IPS DF 6.9 (cell line): Measurements from ENCODE around the gene GNAS.

Experiments used
- DNase-seq: peaks from one replicate; pipeline ENCODE4 v3.0.0-alpha.2; 2013; ENCODE audit warnings: low read depth, low spot score
- H3K27ac ChIP-seq: one replicate; pipeline ENCODE4 v1.5.1; 2013; ENCODE audit warnings: low read length, control low read depth
- H3K27me3 ChIP-seq: 2 replicates; pipeline ENCODE4 v1.6.1; 2013; ENCODE audit warnings: mild to moderate bottlenecking, low read length; ENCODE audit not compliant: control insufficient read depth, insufficient read depth
- H3K36me3 ChIP-seq: 2 replicates; pipeline ENCODE4 v1.6.1; 2013; ENCODE audit warnings: low read length; ENCODE audit not compliant: control insufficient read depth, insufficient read depth
- H3K4me1 ChIP-seq: 2 replicates; pipeline ENCODE4 v1.6.1; 2013; ENCODE audit warnings: low read length; ENCODE audit not compliant: control insufficient read depth, insufficient read depth
- H3K4me3 ChIP-seq: 2 replicates; pipeline ENCODE4 v1.5.1; 2013; ENCODE audit warnings: mild to moderate bottlenecking, low read length
- H3K9me3 ChIP-seq: 2 replicates; pipeline ENCODE4 v1.6.1; 2013; ENCODE audit warnings: low read length, inconsistent platforms; ENCODE audit not compliant: control insufficient read depth, insufficient read depth
- WGBS: extraction: QIAGEN DNeasy Blood & Tissue Kit; methylation state at CpG from one replicate; pipeline ENCODE4 v1.1.7; 2013; ENCODE audit warnings: mixed read lengths, missing lambda C conversion rate; ENCODE audit not compliant: insufficient read length, insufficient coverage; 5-methylcytosine and 5-hydroxymethylcytosine counted together

The GNAS gene

DNA sequence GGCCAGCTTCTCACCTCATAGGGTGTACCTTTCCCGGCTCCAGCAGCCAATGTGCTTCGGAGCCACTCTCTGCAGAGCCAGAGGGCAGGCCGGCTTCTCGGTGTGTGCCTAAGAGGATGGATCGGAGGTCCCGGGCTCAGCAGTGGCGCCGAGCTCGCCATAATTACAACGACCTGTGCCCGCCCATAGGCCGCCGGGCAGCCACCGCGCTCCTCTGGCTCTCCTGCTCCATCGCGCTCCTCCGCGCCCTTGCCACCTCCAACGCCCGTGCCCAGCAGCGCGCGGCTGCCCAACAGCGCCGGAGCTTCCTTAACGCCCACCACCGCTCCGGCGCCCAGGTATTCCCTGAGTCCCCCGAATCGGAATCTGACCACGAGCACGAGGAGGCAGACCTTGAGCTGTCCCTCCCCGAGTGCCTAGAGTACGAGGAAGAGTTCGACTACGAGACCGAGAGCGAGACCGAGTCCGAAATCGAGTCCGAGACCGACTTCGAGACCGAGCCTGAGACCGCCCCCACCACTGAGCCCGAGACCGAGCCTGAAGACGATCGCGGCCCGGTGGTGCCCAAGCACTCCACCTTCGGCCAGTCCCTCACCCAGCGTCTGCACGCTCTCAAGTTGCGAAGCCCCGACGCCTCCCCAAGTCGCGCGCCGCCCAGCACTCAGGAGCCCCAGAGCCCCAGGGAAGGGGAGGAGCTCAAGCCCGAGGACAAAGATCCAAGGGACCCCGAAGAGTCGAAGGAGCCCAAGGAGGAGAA is 12.3 kb upstream of the GNAS start:
- H3K9me3 ChIP-seq, result no peaks in the 10 kb centered on the region
- peak overlapping the region; percentile 13; the same call in 1 of the 2 replicates for H3K4me3 ChIP-seq
- no CpG with 5 or more reads among the region's 67 CpGs for WGBS
- H3K27me3 ChIP-seq, result peaks cover 8% of the 10 kb centered on the region; the same call in 1 of the 2 replicates
- peaks cover 12% of the 10 kb centered on the region for H3K36me3 ChIP-seq
- peaks cover 5% of the 10 kb centered on the region for H3K4me1 ChIP-seq
- no peak for DNase-seq
- H3K27ac ChIP-seq, result no peak overlapping the region

DNA sequence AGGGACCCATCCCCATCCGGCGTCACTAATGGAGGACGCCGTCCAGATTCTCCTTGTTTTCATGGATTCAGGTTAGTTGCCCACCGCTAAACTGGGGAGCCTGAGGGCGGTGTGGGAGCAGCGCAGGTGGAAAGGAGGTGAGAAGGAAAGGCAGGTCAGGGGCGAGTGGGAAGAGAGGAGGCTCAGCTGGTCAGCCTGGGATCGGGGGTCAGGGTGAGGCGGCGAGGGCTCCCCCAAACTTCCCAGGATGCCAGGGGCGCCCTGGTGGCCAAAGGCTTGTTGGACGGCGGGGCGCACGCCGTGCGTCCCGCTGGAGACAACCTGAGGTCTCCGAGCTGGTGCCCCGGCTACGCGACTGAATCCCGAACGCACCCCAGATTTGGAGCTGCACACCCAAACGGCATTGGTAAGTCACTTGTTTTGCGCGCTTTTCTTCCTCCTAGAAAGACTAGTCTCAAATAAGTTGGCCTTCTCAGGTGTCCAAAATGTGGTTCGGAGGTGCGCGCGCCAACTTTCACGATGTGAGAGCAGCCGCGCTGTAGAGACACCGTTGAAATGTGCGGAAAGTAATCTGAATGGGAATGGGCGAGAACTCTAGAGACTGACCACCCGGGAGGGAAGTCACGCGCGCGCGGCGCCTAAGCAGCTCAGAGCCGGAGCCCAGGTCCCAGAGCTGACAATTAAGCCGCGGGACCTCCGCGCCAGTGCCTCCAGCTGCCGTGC is 11.5 kb upstream of the GNAS start:
- Histone ChIP-seq H3K4me3 (peak overlapping the region; percentile 13; the same call in 1 of the 2 replicates), H3K27me3 (peaks cover 8% of the 10 kb centered on the region; the same call in 1 of the 2 replicates), H3K4me1 (peaks cover 6% of the 10 kb centered on the region), H3K27ac (no peak overlapping the region), H3K36me3 (peaks cover 12% of the 10 kb centered on the region), H3K9me3 (no peaks in the 10 kb centered on the region)
- no peak for DNase-seq
- no CpG with 5 or more reads among the region's 51 CpGs for WGBS

DNA sequence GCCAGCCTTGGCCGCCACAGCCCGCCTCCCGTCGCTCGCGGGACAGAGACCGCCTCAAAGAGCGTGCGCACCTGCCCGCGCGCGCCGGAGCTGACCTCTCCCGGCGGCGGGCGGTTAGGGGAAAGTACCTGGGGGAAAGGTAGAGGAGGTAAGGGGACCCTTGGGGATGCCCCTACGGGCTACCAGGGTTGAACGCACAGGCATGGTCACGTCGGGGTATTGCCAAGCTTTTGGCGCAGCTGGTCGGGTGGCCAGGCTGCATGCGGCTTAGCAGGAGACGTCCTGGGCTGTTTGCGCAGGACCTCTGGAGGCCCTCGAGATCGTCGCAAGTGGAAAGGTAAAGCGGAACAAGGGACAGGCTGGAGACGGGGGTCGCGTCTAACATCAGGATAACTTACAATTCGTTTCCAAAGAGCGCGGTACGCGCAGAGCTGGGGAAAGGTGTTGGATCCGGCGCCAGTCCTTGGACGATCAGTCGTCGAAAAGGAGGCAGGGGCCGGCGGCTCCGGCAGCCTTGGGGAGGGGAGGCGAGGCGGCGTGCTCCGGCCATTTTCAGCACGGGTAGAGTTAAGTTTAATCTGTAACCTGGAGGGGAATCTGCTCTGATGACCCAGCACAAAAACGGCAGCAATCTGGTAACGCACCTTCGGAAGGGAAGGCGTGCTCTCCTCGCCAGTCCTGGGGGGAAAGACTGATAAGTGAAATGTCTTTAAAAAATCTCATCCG is 10.8 kb upstream of the GNAS start:
- Histone ChIP-seq H3K36me3 (peaks cover 12% of the 10 kb centered on the region), H3K27me3 (peaks cover 8% of the 10 kb centered on the region; the same call in 1 of the 2 replicates), H3K4me3 (peak overlapping the region; percentile 13; the same call in 1 of the 2 replicates), H3K9me3 (no peaks in the 10 kb centered on the region), H3K4me1 (peaks cover 7% of the 10 kb centered on the region), H3K27ac (no peak overlapping the region)
- no peak for DNase-seq
- WGBS, result no CpG with 5 or more reads among the region's 58 CpGs

DNA sequence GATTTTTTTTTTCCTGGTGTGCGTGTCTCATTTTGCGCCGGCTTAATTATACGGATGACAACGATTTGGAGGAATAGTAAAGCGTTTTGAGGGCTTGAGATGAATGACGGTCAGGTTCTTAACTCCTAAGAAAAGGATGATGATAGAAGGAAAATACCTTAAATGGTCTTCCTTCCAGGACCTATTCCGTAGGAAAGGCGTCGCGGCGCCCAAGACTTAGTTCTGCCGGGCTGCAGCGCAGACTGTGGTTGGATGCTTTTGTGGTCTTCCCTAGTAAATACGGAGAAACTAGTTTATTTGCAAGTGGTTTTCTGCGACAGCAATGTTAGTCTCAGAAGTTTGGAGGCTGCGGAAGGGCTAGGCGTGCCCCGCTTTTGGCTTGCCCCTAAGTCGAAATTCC is 10.2 kb upstream of the GNAS start:
- no peak for DNase-seq
- Histone ChIP-seq H3K4me3 (peak overlapping the region; percentile 13; the same call in 1 of the 2 replicates), H3K27me3 (peaks cover 8% of the 10 kb centered on the region; the same call in 1 of the 2 replicates), H3K4me1 (peaks cover 7% of the 10 kb centered on the region), H3K9me3 (no peaks in the 10 kb centered on the region), H3K36me3 (peaks cover 12% of the 10 kb centered on the region), H3K27ac (peak overlapping the region; percentile 42)
- no CpG with 5 or more reads among the region's 20 CpGs for WGBS

DNA sequence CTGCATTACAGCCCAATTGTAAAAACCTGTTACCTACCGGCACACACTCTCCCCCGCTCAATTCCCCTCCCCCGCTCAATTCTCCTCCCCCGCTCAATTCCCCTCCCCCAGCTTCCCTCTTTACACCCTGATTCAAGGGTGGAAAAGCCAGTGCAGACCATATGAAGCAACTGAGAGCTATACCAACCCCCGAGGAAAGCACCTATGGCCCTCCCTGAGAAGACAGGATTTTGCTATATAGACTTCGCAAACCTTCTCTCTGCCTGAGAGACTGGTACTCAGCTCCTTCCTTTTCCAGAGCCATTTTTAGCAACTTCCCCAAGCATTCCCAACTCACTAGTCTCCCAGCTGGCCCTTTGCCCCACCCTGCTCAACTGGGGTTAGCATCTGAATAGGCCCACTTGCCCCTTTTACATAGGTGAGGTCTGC is 9.4 kb upstream of the GNAS start:
- Histone ChIP-seq H3K27ac (no peak overlapping the region), H3K4me3 (peak overlapping the region; percentile 13; the same call in 1 of the 2 replicates), H3K27me3 (peaks cover 8% of the 10 kb centered on the region; the same call in 1 of the 2 replicates), H3K36me3 (peaks cover 12% of the 10 kb centered on the region), H3K9me3 (no peaks in the 10 kb centered on the region), H3K4me1 (peaks cover 7% of the 10 kb centered on the region)
- WGBS, result no CpG with 5 or more reads among the region's 6 CpGs
- DNase-seq, result no peak

DNA sequence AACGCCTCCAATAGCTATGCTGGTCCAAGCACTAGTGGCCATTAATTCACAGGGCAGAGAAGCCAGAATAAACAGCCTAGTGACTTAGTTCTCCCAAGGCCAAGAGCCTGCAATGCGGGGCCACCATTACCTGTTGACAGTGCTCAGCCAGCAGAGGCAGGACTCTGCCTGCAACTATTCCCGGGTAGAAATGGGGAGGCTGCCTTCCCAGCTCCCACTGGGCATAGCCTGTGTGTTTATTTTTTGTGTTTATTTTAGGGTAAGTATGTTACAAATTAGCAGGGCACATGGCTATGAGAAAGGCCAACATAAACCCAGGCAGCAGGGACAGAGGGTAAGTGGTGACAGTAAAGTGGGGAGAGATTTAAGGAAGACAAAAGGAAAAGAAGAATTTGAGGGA is 6.8 kb upstream of the GNAS start:
- H3K27ac ChIP-seq, result no peak overlapping the region
- peaks cover 5% of the 10 kb centered on the region for H3K4me1 ChIP-seq
- H3K36me3 ChIP-seq, result peaks cover 4% of the 10 kb centered on the region
- no peak overlapping the region for H3K4me3 ChIP-seq
- no peak for DNase-seq
- no CpG with 5 or more reads among the region's 3 CpGs for WGBS
- H3K27me3 ChIP-seq, result peaks cover 4% of the 10 kb centered on the region; the same call in 1 of the 2 replicates
- no peaks in the 10 kb centered on the region for H3K9me3 ChIP-seq

DNA sequence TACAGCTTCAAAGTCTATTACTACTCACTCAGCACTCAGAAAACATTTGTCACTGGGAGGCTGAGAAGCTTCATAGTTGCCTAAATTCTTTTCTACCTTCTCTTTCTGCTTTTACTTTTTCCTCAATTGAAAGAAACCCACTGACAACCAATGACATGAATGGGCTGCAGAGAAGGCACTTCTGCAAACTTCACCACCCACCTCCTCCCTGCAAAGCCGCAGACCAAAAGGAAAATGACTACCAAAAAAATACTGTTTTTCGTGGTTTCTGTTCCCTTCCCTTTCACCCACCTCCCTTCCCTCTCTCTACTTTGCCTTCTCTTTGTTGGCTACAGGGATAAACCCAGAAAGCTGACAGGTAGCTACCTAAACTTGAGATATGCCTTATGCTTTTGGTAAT is 5.1 kb upstream of the GNAS start:
- no peaks in the 10 kb centered on the region for H3K9me3 ChIP-seq
- peaks cover 10% of the 10 kb centered on the region for H3K4me1 ChIP-seq
- no peak overlapping the region for H3K27ac ChIP-seq
- WGBS, result no CpG with 5 or more reads among the region's 2 CpGs
- H3K4me3 ChIP-seq, result no peak overlapping the region
- DNase-seq, result no peak
- no peaks in the 10 kb centered on the region; the same call in 1 of the 2 replicates for H3K36me3 ChIP-seq
- no peaks in the 10 kb centered on the region; the same call in 1 of the 2 replicates for H3K27me3 ChIP-seq

DNA sequence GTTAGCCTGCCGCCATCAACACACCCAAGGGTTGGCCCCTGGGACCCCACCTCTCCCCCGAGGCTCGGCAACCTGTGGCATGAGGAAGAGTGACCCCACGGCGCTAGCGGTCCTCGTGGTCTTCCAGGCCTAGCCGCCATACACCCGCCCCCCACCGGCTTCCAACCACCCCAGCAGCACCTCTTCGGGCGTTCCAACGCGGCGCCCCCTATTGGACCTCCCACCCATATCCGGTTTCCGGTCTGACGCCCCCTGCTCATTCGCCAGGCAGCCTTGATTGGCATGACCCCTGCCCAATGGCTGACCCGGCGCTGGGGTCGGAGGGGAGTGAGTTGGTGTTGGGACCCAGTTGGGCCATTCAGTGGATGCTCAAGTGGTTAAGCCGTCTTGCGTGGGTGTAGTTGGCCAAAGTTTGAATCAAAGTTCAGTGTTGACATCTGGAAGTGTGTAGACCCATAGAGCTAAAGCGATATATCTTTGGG is 1.8 kb upstream of the GNAS start, which contains the start of gene GNAS-AS1:
TSS of gene GNAS-AS1 (minus strand) at position 210 of the 482 bp plus-strand sequence.
- no peak for DNase-seq
- no CpG with 5 or more reads among the region's 25 CpGs for WGBS
- H3K4me1 ChIP-seq, result peaks cover 7% of the 10 kb centered on the region

DNA sequence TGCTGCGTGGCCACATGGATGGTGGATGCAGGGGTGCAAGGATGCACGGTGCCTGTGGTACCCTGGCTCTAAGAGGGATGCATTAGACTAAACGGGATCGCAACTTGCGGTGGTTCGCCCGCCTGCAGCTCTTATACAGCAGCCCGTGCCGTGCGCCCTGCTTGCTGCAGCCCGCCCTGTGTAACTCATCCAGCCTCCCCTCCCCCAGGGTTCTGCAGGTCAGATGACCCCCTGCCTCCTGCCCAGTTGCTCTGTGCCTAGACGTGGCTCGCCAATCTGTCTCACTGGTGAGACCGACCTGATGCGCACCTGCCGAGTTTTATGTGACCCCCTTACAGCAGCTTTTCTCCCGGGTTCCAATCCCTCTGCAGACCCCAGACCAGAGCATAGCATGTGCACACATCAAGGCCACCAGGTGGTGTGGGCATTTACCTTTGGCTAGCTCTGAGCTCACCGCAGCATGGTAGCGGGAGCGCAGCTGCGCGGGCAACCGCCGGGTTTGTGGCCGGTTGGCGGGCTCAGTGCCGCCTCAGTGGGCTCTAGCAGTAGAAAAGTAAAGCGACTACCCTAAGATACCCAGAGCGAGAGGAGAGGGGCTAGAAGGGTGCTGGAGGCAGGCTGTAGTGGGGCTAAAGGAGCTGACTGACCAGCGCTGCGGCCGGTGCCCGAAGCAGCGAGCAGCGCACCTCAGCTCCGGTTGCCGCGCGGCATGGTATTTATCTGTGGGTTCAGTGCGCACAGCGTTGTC is 1.1 kb upstream of the GNAS start:
- peaks cover 7% of the 10 kb centered on the region for H3K4me1 ChIP-seq
- DNase-seq, result no peak
- no CpG with 5 or more reads among the region's 41 CpGs for WGBS

More for the DNA sequence above, 1.8 kb upstream of the GNAS start, which contains the start of gene GNAS-AS1:
- Histone ChIP-seq H3K36me3 (no peaks in the 10 kb centered on the region; the same call in 1 of the 2 replicates), H3K9me3 (no peaks in the 10 kb centered on the region), H3K4me3 (peak within 1 kb of the TSS; percentile 52), H3K27ac (no peak within 1 kb of the TSS), H3K27me3 (peaks cover 23% of the 10 kb centered on the region)

More for the DNA sequence above, 1.1 kb upstream of the GNAS start:
- no peaks in the 10 kb centered on the region; the same call in 1 of the 2 replicates for H3K36me3 ChIP-seq
- peaks cover 28% of the 10 kb centered on the region for H3K27me3 ChIP-seq
- H3K27ac ChIP-seq, result no peak overlapping the region
- H3K9me3 ChIP-seq, result no peaks in the 10 kb centered on the region
- H3K4me3 ChIP-seq, result peak overlapping the region; percentile 52; the same call in 1 of the 2 replicates
